Suprapubic skin (tissue), 4 donors: ENCODE results near the gene CHIT1.

Experiments used
- POLR2A ChIP-seq, 2 donors: fragments of 450-650 bp; IDR thresholded peaks; one replicate each; pipeline ENCODE4 v1.6.1; 2017; ENCODE audit warnings: antibody characterized with exemption in 2 of 2, mild to moderate bottlenecking in 2 of 2, moderate library complexity in 2 of 2
- POLR2AphosphoS5 ChIP-seq, 3 donors: sonication (generic); formaldehyde crosslinking; IDR thresholded peaks; one replicate each; pipeline ENCODE4 v1.6.1; 2017; ENCODE audit warnings: antibody characterized with exemption in 3 of 3
- TF ChIP-seq, protein P1 (sequence below), 2 donors: fragments of 200-600 bp in 1 of 2; fragments of 450-650 bp in 1 of 2; sonication (generic) in 1 of 2; IDR thresholded peaks; one replicate each; pipeline ENCODE4 v1.5.1; 2016 to 2019; ENCODE audit warnings: antibody characterized with exemption in 2 of 2, mild to moderate bottlenecking in 1 of 2, moderate library complexity in 1 of 2

DNA sequence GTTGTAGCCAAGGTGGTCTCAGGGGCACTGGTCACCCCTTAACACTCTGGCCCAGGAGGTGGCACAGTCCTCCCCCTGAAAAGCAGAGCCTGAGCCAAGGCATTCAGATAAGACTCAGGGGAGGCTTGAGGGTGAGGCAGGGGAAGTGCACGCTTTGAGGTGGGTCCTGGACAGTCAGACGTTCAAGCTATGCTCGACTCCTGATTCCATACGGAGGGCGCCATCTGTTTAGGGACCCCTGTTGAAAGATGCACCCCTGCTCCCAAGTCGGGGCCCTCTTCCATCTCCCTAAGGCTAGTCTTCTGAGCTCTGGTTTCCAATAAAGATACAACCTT, 30.0 kb downstream of the CHIT1 start:
- TF ChIP-seq, protein P1, sequence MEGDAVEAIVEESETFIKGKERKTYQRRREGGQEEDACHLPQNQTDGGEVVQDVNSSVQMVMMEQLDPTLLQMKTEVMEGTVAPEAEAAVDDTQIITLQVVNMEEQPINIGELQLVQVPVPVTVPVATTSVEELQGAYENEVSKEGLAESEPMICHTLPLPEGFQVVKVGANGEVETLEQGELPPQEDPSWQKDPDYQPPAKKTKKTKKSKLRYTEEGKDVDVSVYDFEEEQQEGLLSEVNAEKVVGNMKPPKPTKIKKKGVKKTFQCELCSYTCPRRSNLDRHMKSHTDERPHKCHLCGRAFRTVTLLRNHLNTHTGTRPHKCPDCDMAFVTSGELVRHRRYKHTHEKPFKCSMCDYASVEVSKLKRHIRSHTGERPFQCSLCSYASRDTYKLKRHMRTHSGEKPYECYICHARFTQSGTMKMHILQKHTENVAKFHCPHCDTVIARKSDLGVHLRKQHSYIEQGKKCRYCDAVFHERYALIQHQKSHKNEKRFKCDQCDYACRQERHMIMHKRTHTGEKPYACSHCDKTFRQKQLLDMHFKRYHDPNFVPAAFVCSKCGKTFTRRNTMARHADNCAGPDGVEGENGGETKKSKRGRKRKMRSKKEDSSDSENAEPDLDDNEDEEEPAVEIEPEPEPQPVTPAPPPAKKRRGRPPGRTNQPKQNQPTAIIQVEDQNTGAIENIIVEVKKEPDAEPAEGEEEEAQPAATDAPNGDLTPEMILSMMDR (IDR thresholded peaks at IDR 0.05): no peak
- TF ChIP-seq POLR2AphosphoS5 (IDR thresholded peaks at IDR 0.05) (no peak), POLR2A (IDR thresholded peaks at IDR 0.05) (no peak)
